ENCODE data around the gene BCAS3.
"Not testable (repeated sequence)": the region's sequence is repeated elsewhere in the genome, so short reads cannot be mapped to it uniquely, and the experiment has no call there.

Gene BCAS3

DNA sequence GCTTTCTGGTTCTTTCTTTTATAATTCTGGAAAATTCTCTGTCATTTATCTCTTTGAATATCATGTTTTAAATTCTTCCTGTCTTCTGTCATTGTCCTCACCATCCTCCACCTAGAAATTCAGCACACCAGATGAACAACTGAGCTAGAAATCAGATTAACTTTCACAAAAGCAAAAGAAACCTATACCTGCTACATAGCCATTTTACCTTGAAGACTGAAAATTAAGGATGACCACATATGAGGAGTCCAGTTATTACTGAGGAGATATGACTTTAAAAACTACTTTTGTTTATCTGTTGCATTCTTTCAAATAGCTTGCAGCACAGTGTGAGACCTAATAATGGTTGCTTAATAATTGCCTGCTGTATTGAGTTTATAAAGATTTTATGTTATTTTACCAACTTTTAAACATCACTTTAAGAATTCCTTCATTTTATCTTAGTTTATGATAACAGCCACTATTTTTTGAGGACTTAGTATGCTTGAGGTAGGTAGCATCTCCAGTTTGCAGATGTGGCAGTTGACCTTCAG is 104.3 kb downstream of the BCAS3 start:
- Histone ChIP-seq H3K4me1 (ENCODE audit: control insufficient read depth, insufficient read depth, low read length) (no peaks in the 10 kb centered on the region), H3K9ac (ENCODE audit: low read length in 2 of 2) (no peak overlapping the region), H3K9me3 (ENCODE audit: control insufficient read depth in 2 of 2, low read length in 2 of 2) (no peaks in the 10 kb centered on the region), H3K36me3 (ENCODE audit: control insufficient read depth in 2 of 2, insufficient read depth in 2 of 2, low read length in 2 of 2) (no peaks in the 10 kb centered on the region), H3K27me3 (ENCODE audit: control insufficient read depth in 1 of 2, insufficient read depth in 2 of 2, low read length in 2 of 2) (no peaks in the 10 kb centered on the region), H3K27ac (ENCODE audit: low read length) (no peak overlapping the region), H3K4me3 (ENCODE audit: low read length in 2 of 2) (no peak overlapping the region)

DNA sequence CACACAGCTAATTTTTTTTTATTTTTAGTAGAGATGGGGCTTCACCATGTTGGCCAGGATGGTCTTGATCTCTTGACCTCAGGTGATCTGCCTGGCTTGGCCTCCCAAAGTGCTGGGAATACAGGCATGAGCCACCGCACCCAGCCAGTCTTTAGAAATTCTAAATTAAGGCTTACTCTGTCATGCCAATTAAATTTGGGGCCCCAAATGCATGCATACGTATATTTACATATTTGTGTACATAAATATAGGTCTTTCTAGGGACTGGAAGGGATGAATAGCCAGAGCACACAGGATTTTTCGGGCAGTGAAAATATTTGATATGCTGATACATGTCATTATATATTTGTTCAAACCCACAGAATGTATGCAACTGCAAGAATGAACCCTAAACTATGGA is 105.1 kb downstream of the BCAS3 start:
- Histone ChIP-seq H3K9me3 (ENCODE audit: control insufficient read depth in 2 of 2, low read length in 2 of 2) (no peaks in the 10 kb centered on the region), H3K9ac (ENCODE audit: low read length in 2 of 2) (no peak overlapping the region), H3K4me1 (ENCODE audit: control insufficient read depth, insufficient read depth, low read length) (no peaks in the 10 kb centered on the region), H3K36me3 (ENCODE audit: control insufficient read depth in 2 of 2, insufficient read depth in 2 of 2, low read length in 2 of 2) (no peaks in the 10 kb centered on the region), H3K4me3 (ENCODE audit: low read length in 2 of 2) (no peak overlapping the region), H3K27me3 (ENCODE audit: control insufficient read depth in 1 of 2, insufficient read depth in 2 of 2, low read length in 2 of 2) (no peaks in the 10 kb centered on the region), H3K27ac (ENCODE audit: low read length) (no peak overlapping the region)

DNA sequence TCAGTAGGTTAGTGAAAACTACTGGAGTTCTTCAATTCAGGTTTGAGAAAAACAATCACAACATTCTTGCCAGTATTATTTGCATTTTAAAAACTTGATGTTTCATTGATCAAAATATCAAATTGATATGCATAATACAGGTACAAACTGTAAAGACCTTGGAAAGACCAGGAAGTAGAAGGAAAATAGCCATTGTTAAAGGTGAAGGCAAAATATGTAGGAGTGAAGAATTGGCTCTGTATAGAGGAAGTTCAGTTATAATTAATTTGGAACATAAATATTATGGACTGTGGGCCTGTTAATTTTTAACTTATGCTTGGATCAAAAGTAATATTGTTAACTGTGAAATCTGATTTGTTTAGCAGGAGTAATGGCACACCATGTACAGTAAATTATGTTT is 112.6 kb downstream of the BCAS3 start:
- H3K4me1 ChIP-seq (ENCODE audit: control insufficient read depth, insufficient read depth, low read length), result no peaks in the 10 kb centered on the region
- H3K4me3 ChIP-seq (ENCODE audit: low read length in 2 of 2), result no peak overlapping the region
- H3K27ac ChIP-seq (ENCODE audit: low read length), result no peak overlapping the region
- no peaks in the 10 kb centered on the region for H3K27me3 ChIP-seq (ENCODE audit: control insufficient read depth in 1 of 2, insufficient read depth in 2 of 2, low read length in 2 of 2)
- no peaks in the 10 kb centered on the region for H3K9me3 ChIP-seq (ENCODE audit: control insufficient read depth in 2 of 2, low read length in 2 of 2)
- no peak overlapping the region for H3K9ac ChIP-seq (ENCODE audit: low read length in 2 of 2)
- H3K36me3 ChIP-seq (ENCODE audit: control insufficient read depth in 2 of 2, insufficient read depth in 2 of 2, low read length in 2 of 2), result no peaks in the 10 kb centered on the region

DNA sequence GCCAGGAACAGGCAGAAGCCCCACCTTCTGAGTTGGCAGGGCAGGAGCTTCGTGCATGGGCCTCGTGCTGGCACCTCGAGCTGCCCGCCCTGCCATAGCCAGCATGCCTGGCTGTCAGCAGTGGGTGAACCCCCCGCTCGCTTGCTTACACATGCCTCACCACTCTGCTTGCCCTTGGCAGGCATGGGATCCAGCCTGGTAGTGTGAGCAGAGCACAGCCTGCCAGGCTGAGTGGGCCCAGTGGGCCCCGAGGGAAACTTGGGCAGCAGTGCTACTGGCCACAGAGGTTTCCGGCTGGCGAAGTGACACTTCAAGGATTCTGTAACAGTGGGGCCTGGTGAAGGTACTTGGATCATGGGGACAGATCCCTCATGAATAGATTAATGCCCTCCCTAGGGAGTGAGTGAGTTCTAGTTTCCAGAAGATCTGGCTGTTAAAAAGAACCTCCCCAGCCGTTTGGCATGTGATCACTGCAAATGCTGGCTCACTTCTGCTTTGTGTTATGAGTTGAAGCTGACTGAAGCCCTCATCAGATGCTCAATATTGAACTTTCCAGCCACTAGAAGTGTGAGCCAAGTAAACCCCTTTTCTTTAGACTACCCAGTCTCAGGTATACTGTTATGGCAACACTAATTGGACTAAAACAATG is 114.7 kb downstream of the BCAS3 start:
- no peaks in the 10 kb centered on the region for H3K9me3 ChIP-seq (ENCODE audit: control insufficient read depth in 2 of 2, low read length in 2 of 2)
- no peaks in the 10 kb centered on the region for H3K4me1 ChIP-seq (ENCODE audit: control insufficient read depth, insufficient read depth, low read length)
- no peaks in the 10 kb centered on the region for H3K27me3 ChIP-seq (ENCODE audit: control insufficient read depth in 1 of 2, insufficient read depth in 2 of 2, low read length in 2 of 2)
- H3K9ac ChIP-seq (ENCODE audit: low read length in 2 of 2), result no peak overlapping the region
- H3K4me3 ChIP-seq (ENCODE audit: low read length in 2 of 2), result no peak overlapping the region
- H3K27ac ChIP-seq (ENCODE audit: low read length), result no peak overlapping the region
- no peaks in the 10 kb centered on the region for H3K36me3 ChIP-seq (ENCODE audit: control insufficient read depth in 2 of 2, insufficient read depth in 2 of 2, low read length in 2 of 2)

DNA sequence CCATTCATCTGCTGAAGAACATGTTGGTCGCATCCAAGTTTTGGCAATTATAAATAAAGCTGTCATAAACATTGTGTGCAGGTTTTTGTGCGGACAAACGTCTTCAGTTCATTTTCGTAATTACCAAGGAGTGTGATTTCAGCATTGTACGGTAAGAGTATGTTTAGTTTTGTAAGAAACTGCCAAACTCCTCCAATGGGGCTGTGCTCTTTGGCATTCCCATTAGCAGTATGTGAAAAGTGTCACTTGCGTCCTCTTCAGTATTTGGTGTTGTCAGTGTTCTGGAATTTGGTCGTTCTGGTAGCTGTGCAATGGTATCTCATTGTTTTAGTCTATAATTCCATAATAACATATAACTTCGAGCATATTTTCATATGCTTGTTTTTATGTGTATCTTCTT is 120.9 kb downstream of the BCAS3 start:
- Histone ChIP-seq H3K4me1 (ENCODE audit: control insufficient read depth, insufficient read depth, low read length) (no peaks in the 10 kb centered on the region), H3K27ac (ENCODE audit: low read length) (no peak overlapping the region), H3K4me3 (ENCODE audit: low read length in 2 of 2) (no peak overlapping the region), H3K27me3 (ENCODE audit: control insufficient read depth in 1 of 2, insufficient read depth in 2 of 2, low read length in 2 of 2) (no peaks in the 10 kb centered on the region), H3K9me3 (ENCODE audit: control insufficient read depth in 2 of 2, low read length in 2 of 2) (no peaks in the 10 kb centered on the region), H3K9ac (ENCODE audit: low read length in 2 of 2) (no peak overlapping the region), H3K36me3 (ENCODE audit: control insufficient read depth in 2 of 2, insufficient read depth in 2 of 2, low read length in 2 of 2) (no peaks in the 10 kb centered on the region)

DNA sequence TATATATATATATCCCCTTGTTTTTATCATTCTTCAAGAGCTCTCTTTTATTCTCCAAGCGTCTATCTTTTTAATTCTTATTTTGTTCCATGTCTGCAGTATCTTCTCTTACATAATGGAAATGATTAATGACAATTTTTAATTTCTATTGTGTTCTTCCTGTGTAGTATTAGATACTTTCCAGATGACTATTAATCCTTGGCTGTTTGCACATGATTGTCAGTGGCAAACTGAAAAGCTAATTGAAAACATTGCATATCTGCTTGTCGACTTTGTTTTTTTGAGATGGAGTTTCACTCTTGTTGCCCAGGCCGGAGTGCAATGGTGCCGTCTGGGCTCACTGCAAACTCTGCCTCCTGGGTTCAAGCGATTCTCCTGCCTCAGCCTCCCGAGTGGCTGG is 124.7 kb downstream of the BCAS3 start:
- Histone ChIP-seq H3K4me3 (ENCODE audit: low read length in 2 of 2) (no peak overlapping the region), H3K27ac (ENCODE audit: low read length) (no peak overlapping the region), H3K36me3 (ENCODE audit: control insufficient read depth in 2 of 2, insufficient read depth in 2 of 2, low read length in 2 of 2) (no peaks in the 10 kb centered on the region), H3K4me1 (ENCODE audit: control insufficient read depth, insufficient read depth, low read length) (no peaks in the 10 kb centered on the region), H3K9me3 (ENCODE audit: control insufficient read depth in 2 of 2, low read length in 2 of 2) (no peaks in the 10 kb centered on the region), H3K27me3 (ENCODE audit: control insufficient read depth in 1 of 2, insufficient read depth in 2 of 2, low read length in 2 of 2) (no peaks in the 10 kb centered on the region), H3K9ac (ENCODE audit: low read length in 2 of 2) (no peak overlapping the region)

DNA sequence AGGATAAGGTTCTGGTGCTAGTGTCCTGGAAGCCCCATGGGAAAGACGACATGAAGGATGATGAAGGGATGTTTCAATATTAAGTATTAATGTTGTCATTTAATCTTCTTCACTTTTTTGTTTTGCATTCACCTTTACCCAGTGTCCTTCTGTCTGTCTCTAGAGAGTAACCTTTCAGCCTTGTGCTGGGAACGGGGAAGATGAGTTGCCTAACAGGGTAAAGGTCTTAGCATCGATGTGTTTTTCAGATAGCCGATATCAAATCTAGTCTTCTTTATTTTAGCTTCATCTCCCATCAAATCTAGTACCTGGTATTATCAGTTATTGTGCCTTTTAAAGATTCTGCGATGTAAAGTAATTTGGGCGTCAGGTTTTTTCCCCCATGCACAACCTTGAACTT is 125.4 kb downstream of the BCAS3 start:
- Histone ChIP-seq H3K27ac (ENCODE audit: low read length) (no peak overlapping the region), H3K9ac (ENCODE audit: low read length in 2 of 2) (no peak overlapping the region), H3K4me3 (ENCODE audit: low read length in 2 of 2) (no peak overlapping the region), H3K4me1 (ENCODE audit: control insufficient read depth, insufficient read depth, low read length) (no peaks in the 10 kb centered on the region), H3K27me3 (ENCODE audit: control insufficient read depth in 1 of 2, insufficient read depth in 2 of 2, low read length in 2 of 2) (no peaks in the 10 kb centered on the region), H3K9me3 (ENCODE audit: control insufficient read depth in 2 of 2, low read length in 2 of 2) (no peaks in the 10 kb centered on the region), H3K36me3 (ENCODE audit: control insufficient read depth in 2 of 2, insufficient read depth in 2 of 2, low read length in 2 of 2) (no peaks in the 10 kb centered on the region)

DNA sequence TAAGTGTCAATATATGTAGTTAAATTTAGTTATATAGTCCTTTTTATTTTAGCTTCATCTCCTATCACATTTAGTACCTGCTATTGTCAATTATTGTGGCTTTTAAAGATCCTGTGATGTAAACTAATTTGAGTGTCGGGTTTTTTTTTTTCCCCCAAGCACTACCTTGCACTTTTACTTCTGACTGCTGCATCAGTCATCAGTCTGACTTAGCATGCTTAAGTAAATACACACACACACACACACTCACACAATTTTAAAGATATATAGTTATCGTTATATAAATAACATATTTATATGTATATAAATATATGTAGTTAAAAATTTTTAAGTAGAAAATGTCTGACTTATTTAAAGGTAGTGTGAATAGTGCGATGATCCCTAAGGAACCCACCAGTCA is 127.2 kb downstream of the BCAS3 start:
- H3K27me3 ChIP-seq (ENCODE audit: control insufficient read depth in 1 of 2, insufficient read depth in 2 of 2, low read length in 2 of 2), result no peaks in the 10 kb centered on the region
- H3K4me1 ChIP-seq (ENCODE audit: control insufficient read depth, insufficient read depth, low read length), result no peaks in the 10 kb centered on the region
- H3K9ac ChIP-seq (ENCODE audit: low read length in 2 of 2), result no peak overlapping the region
- H3K27ac ChIP-seq (ENCODE audit: low read length), result no peak overlapping the region
- no peak overlapping the region for H3K4me3 ChIP-seq (ENCODE audit: low read length in 2 of 2)
- peaks cover 0 to 5% of the 10 kb centered on the region in 2 donors for H3K36me3 ChIP-seq (ENCODE audit: control insufficient read depth in 2 of 2, insufficient read depth in 2 of 2, low read length in 2 of 2)
- no peaks in the 10 kb centered on the region for H3K9me3 ChIP-seq (ENCODE audit: control insufficient read depth in 2 of 2, low read length in 2 of 2)

DNA sequence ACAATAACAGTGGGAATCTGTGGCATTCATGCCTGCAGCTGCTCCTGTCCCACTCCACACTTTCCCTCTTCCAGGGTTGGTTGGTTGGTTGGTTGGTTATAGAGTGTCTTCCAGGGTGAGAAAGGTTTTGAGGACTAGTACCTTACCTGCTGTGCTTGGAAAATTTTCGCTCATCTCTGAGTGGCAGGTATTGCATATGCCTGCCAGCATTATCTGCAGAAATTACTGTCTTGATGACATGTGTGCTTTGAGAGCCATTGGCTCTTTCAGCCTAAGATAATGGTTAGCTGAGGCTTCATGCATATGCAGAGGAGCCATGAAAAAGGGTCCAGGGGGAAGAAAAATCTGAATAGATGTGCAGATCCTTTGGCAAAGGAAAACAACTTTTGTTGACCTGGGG is 131.8 kb downstream of the BCAS3 start:
- Histone ChIP-seq H3K27me3 (ENCODE audit: control insufficient read depth in 1 of 2, insufficient read depth in 2 of 2, low read length in 2 of 2) (no peaks in the 10 kb centered on the region), H3K4me3 (ENCODE audit: low read length in 2 of 2) (no peak overlapping the region), H3K27ac (ENCODE audit: low read length) (no peak overlapping the region), H3K9ac (ENCODE audit: low read length in 2 of 2) (no peak overlapping the region), H3K9me3 (ENCODE audit: control insufficient read depth in 2 of 2, low read length in 2 of 2) (peaks cover 0 to 2% of the 10 kb centered on the region in 2 donors), H3K36me3 (ENCODE audit: control insufficient read depth in 2 of 2, insufficient read depth in 2 of 2, low read length in 2 of 2) (peaks cover 5 to 6% of the 10 kb centered on the region in 2 donors), H3K4me1 (ENCODE audit: control insufficient read depth, insufficient read depth, low read length) (no peaks in the 10 kb centered on the region)

DNA sequence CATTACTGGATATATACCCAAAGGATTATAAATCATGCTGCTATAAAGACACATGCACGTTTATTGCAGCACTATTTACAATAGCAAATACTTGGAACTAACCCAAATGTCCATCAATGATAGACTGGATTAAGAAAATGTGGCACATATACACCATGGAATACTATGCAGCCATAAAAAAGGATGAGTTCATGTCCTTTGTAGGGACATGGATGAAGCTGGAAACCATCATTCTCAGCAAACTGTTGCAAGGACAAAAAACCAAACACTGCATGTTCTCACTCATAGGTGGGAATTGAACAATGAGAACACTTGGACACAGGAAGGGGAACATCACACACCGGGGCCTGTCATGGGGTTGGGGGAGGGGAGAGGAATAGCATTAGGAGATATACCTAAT is 137.3 kb downstream of the BCAS3 start:
- H3K9me3 ChIP-seq (ENCODE audit: control insufficient read depth in 2 of 2, low read length in 2 of 2); H3K4me3 ChIP-seq (ENCODE audit: low read length in 2 of 2); H3K27me3 ChIP-seq (ENCODE audit: control insufficient read depth in 1 of 2, insufficient read depth in 2 of 2, low read length in 2 of 2); H3K27ac ChIP-seq (ENCODE audit: low read length); H3K9ac ChIP-seq (ENCODE audit: low read length in 2 of 2); H3K4me1 ChIP-seq (ENCODE audit: control insufficient read depth, insufficient read depth, low read length); H3K36me3 ChIP-seq (ENCODE audit: control insufficient read depth in 2 of 2, insufficient read depth in 2 of 2, low read length in 2 of 2): not testable (repeated sequence)

DNA sequence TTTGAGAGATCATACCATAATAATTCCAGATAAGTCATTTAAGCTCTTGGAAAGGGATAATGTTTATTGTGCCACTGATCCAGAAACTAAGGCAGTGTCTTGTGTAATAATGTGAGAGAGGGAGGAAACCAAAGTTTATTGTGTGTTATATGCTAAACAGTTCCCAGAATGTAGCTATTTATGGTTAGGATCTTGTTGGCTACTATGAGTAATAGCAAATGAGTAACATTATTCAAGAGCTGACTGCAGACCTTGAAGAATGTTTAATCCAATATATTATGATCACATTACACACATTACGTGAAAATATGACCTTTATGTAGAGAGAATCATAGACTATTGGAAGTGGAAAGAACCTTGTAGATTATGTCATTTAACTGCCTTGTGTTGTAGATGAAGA is 139.5 kb downstream of the BCAS3 start:
- Histone ChIP-seq H3K27ac (ENCODE audit: low read length) (no peak overlapping the region), H3K4me1 (ENCODE audit: control insufficient read depth, insufficient read depth, low read length) (no peaks in the 10 kb centered on the region), H3K9ac (ENCODE audit: low read length in 2 of 2) (no peak overlapping the region), H3K9me3 (ENCODE audit: control insufficient read depth in 2 of 2, low read length in 2 of 2) (no peaks in the 10 kb centered on the region), H3K36me3 (ENCODE audit: control insufficient read depth in 2 of 2, insufficient read depth in 2 of 2, low read length in 2 of 2) (no peaks in the 10 kb centered on the region), H3K4me3 (ENCODE audit: low read length in 2 of 2) (no peak overlapping the region), H3K27me3 (ENCODE audit: control insufficient read depth in 1 of 2, insufficient read depth in 2 of 2, low read length in 2 of 2) (no peaks in the 10 kb centered on the region)
